ENCODE data around the gene SORCS2. TPM values are rescaled to one million over a fixed set of nuclear protein-coding genes. Genes with fewer than 3 reads are reported as not detected.

Gene SORCS2
- polyA plus RNA-seq, 1 of the 3 experiments (the other 2 are of a cell fraction) = 1.6 TPM

GRCh38 chr4:7661846-7662506 lies 469.6 kb downstream of the SORCS2 start:
- ChIA-PET CTCF (interaction anchor here (0.8 kb wide), 1 partner anchor 326 kb away, joined by 3 read pairs; no protein-coding TSS in a partner anchor), POLR2A (no interaction called here)

More at GRCh38 chr4:7661846-7662506, 469.6 kb downstream of the SORCS2 start:
- 80% methylated on average over 2 of the region's 13 CpGs for WGBS (ENCODE audit: low lambda C conversion rate)
- no peaks in the 10 kb centered on the region for H3K9me2 ChIP-seq
- no peak overlapping the region for H3K4me2 ChIP-seq
- H3K36me3 ChIP-seq (replicated peaks in 1 of 2; ENCODE audit: control insufficient read depth in 1 of 2, insufficient read depth in 2 of 2, low read length in 1 of 2) = no peaks in the 10 kb centered on the region
- no peaks in the 10 kb centered on the region for H3K9me3 ChIP-seq
- no peak overlapping the region for H3K9ac ChIP-seq
- no peaks in the 10 kb centered on the region for H3K79me2 ChIP-seq (ENCODE audit: insufficient read depth)
- H3K4me1 ChIP-seq (ENCODE audit: control insufficient read depth in 1 of 2, insufficient read depth in 2 of 2, low read depth in 1 of 2, low read length in 1 of 2) = 0 out of 4 replicates have a peak, but pooled peaks cover 0 to 6% of the 10 kb centered on the region in 2 experiments
- H3K27ac ChIP-seq (ENCODE audit: low read depth in 2 of 2, low read length in 1 of 2) = no peak overlapping the region
- no peaks in the 10 kb centered on the region for H3K27me3 ChIP-seq (ENCODE audit: insufficient read depth)
- H4K20me1 ChIP-seq (ENCODE audit: insufficient read depth) = no peaks in the 10 kb centered on the region
- peaks cover 5% of the 10 kb centered on the region for H3F3A ChIP-seq (replicated peaks; ENCODE audit: insufficient read depth)
- TF ChIP-seq, protein P1, sequence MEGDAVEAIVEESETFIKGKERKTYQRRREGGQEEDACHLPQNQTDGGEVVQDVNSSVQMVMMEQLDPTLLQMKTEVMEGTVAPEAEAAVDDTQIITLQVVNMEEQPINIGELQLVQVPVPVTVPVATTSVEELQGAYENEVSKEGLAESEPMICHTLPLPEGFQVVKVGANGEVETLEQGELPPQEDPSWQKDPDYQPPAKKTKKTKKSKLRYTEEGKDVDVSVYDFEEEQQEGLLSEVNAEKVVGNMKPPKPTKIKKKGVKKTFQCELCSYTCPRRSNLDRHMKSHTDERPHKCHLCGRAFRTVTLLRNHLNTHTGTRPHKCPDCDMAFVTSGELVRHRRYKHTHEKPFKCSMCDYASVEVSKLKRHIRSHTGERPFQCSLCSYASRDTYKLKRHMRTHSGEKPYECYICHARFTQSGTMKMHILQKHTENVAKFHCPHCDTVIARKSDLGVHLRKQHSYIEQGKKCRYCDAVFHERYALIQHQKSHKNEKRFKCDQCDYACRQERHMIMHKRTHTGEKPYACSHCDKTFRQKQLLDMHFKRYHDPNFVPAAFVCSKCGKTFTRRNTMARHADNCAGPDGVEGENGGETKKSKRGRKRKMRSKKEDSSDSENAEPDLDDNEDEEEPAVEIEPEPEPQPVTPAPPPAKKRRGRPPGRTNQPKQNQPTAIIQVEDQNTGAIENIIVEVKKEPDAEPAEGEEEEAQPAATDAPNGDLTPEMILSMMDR (IDR thresholded peaks at IDR 0.05) = no peak
- TF ChIP-seq RFX5 (IDR thresholded peaks at IDR 0.05; ENCODE audit: low read length) (no peak), SMC3 (IDR thresholded peaks at IDR 0.05; ENCODE audit: low read depth, low read length) (no peak), USF1 (IDR thresholded peaks at IDR 0.05; ENCODE audit: borderline replicate concordance, low read depth) (no peak), MEF2A (IDR thresholded peaks at IDR 0.05; ENCODE audit: borderline replicate concordance, low read depth) (no peak), PBX3 (IDR thresholded peaks at IDR 0.05) (no peak), IRF3 (IDR thresholded peaks at IDR 0.05; ENCODE audit: low read depth, low read length) (no peak), RAD21 (IDR thresholded peaks at IDR 0.05; ENCODE audit: low read length) (no peak)
- H2AFZ ChIP-seq (ENCODE audit: low read depth) = no peak overlapping the region
- no peak overlapping the region for H3K4me3 ChIP-seq (ENCODE audit: low read depth in 2 of 2, low read length in 1 of 2)
- DNase-seq = no peak

Measured in SK-N-SH (cell line).